ENCODE results near the gene LAMA5. TPM values are rescaled to one million over a fixed set of nuclear protein-coding genes. Genes with fewer than 3 reads are reported as not detected.

LAMA5 gene
- total RNA-seq, 4 donors from 2014 or later: 14.1 to 131 (median 34.5) TPM

DNA sequence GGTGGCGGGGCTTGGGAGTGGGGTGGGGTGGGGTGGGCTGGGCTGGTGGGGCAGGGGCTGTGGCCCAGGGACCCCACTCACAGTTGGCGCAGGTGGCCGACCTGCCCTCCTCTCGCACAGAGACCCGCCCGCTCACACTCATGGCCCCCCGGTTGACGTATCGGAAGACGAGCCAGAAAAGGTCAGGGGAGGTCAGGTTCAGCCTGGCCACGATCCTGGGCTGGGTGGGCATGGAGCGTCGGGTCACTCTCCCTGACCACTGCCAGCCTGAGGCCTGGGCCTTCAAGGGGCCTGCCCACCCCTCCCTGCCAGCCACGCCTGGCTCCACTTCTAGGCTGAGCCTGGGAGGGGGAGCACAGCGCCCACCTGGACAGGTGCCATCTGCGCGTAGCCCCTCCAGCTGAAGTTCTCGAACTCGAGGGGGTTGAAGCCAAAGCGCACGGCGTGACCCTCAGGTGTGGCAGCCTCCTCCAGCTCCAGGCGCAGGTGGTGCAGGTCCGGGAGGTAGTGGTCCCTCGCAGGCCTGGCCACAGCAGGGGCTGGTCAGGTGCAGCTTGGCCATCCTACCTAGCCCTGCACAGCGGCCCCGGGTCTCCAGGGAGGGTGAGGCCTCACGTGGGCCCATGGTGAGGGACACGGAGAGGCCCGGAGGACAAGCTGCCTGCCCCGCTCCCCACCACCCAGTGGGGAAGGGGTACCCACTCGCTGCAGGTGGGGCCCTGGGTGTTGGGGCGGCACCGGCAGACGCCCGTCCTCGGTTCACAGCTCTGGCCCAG, 33.1 kb downstream of the LAMA5 start:
- TF ChIP-seq, protein P1, sequence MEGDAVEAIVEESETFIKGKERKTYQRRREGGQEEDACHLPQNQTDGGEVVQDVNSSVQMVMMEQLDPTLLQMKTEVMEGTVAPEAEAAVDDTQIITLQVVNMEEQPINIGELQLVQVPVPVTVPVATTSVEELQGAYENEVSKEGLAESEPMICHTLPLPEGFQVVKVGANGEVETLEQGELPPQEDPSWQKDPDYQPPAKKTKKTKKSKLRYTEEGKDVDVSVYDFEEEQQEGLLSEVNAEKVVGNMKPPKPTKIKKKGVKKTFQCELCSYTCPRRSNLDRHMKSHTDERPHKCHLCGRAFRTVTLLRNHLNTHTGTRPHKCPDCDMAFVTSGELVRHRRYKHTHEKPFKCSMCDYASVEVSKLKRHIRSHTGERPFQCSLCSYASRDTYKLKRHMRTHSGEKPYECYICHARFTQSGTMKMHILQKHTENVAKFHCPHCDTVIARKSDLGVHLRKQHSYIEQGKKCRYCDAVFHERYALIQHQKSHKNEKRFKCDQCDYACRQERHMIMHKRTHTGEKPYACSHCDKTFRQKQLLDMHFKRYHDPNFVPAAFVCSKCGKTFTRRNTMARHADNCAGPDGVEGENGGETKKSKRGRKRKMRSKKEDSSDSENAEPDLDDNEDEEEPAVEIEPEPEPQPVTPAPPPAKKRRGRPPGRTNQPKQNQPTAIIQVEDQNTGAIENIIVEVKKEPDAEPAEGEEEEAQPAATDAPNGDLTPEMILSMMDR (IDR thresholded peaks at IDR 0.05; ENCODE audit: low read depth): no peak

DNA sequence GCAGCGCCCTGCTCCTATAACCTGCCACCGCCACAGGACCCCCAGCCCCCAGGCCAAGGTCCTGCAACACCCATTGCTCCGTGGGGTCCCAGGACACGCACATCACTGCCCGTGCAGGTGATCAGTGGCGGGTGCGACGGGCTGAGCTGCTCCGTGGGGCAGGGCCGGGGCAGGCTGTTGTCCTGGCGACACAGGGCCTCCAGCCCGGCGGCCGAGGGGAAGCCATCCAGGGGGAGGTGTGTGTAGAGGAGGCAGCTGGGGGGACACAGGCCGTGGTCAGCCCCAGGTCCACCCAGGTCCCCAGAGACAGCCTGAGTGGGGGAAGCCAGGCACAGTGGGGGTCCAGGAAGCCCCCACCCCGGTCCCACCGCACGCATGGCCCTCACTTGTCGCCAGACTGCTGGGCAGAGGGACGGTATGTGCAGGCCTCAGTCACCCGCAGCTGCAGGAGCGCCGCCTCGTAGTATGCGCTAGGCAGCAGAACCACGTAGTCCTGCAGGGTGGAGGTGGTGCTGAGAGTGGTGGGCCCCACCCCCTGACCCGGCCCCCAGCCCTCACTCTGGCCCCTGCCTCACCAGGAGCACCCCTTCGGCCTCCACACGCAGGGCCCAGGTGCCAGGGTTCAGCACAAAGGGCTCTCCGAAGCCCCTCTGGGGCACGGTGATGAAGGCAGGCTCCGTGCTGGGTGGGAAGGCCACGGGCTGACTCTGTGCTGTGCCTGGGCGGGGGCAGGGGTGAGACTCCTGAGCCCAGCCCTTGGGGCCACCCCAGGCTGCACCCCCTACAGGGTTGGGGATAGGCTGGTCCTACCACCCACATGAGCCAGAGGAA, 33.9 kb downstream of the LAMA5 start:
- TF ChIP-seq, protein P1 (IDR thresholded peaks at IDR 0.05; ENCODE audit: low read depth): no peak

DNA sequence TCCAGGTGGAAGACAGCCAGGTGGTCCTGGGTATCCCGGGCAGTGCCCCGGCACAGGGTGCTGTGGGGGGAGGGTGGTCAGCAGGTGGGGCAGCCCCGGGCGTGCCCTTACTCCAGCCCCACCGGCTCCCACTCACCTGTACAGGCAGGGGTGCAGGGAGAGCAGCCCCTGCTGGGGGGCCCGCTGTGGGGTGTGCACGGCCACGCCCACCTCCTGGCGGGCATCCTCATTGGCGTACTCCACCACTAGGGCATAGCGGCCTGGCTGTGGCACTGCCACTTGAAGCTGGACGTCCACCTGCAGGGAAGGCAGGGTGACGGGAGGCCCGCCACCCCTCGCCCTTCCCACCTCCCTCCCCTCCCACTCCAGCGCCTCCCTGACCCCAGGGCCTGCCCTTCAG, 34.7 kb downstream of the LAMA5 start:
- TF ChIP-seq, protein P1 (IDR thresholded peaks at IDR 0.05; ENCODE audit: low read depth): no peak

DNA sequence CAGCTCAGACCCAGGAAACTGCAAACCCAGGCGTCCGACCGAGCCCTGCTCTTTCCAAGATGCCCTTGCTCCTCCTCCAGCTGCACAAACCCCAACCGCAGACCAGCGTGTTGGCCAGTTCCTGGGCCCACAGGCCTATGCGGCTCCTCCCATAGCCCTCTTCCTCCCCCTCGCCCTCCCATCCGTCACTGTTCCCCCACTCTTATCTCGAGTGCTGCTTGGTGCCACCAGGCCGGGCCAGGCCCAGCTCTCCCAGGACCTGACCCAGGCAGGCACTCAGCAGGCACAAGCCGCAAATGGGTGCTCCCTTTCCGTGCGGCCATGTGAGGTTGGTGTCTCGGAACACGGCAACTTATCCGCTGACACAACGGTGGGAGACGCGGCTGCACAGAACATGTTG, 35.8 kb downstream of the LAMA5 start:
- TF ChIP-seq, protein P1 (IDR thresholded peaks at IDR 0.05; ENCODE audit: low read depth): no peak

DNA sequence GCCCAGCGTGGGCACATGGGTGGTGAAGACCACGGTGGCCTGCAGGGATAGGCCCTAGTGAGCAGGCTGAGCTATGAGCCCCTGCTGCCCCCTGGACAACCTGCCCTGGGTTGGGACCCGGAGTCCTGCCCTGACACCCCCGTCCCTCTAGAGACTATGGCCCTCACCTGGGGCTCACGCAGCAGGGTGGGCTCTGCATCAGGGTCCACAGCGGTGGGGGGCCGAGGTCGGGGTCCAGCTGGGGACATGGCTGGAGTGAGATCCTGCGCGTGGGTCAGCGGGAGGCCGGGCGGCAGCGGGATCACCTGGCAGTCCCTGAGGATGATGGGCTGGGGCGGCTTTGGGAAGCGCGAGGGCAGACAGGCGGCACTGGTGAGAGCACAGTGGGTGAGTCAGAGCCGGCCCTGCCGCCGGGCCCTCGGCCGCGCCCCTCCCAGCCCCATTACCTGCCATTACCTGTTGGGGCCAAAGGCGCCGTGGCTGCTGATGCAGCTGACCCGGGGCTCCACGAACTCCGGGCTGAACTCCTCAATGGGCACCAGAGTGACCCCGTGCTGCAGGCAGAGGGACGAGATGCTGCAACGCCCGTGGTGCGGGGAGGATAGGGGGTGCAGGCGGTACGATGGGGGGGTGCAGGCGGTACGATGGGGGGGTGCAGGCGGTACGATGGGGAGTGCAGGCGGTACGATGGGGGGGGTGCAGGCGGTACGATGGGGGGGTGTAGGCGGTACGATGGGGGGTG, 36.4 kb downstream of the LAMA5 start:
- TF ChIP-seq, protein P1 (IDR thresholded peaks at IDR 0.05; ENCODE audit: low read depth): no peak

DNA sequence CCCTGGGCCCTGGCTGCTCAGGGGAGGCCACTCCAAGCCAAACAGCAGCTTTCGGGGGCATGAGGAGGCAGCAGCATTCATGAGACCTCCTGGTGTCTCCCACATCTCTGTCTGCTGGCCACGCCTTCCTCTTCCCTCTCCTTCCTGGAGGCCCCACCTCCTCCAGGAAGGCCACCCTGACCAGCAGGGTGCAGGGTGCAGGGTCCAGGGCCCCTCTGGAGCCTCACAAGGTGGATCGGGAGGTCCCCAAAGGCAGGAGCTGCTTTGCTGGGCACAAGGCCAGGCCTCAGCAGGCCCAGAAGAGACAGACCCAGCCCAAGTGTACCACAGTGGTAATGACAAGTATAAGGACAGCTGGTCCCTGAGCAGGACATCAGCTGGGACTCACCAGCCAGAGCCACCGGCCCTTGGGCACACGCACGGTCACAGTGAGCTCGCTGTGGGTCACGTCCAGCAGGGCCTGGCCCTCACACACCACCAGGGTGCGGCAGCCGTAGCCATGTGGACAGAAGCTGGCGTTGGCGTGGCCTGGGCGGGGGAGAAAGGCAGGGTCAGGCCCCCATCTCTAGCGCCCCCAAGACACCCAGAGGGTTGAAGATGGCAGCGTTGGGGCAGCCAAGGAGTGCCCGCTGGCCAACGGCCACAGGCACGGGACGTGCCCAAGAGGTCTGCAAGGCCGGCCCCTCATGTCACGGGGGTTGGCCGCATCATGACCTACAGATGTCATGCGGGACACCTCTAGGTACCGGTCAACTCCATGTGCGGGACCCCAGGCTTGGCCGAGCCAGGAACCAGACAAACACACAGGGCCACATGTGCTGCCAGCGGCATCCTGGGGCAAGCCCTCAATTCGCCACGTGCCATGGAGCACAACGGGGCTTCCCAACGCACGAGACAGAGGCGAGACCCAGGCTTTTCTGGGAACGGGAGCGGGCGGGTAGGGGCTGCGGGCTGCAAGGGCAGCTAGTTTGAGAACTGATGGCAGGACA, 37.4 kb downstream of the LAMA5 start:
- TF ChIP-seq, protein P1 (IDR thresholded peaks at IDR 0.05; ENCODE audit: low read depth): no peak

All from subcutaneous adipose tissue (tissue), 4 donors.